Pons (tissue), 1 donor: Measurements from ENCODE around the gene RTP5.

ENCODE experiments used
- DNase-seq: peaks from one replicate; pipeline ENCODE4 v3.0.0-alpha.2; 2016; ENCODE audit warnings: low spot score

The RTP5 gene

GRCh38 chr2:241843321-241844065 lies 26.0 kb upstream of the RTP5 start:
- no peak for DNase-seq

GRCh38 chr2:241844066-241844728 lies 25.3 kb upstream of the RTP5 start:
- DNase-seq = no peak

DNA sequence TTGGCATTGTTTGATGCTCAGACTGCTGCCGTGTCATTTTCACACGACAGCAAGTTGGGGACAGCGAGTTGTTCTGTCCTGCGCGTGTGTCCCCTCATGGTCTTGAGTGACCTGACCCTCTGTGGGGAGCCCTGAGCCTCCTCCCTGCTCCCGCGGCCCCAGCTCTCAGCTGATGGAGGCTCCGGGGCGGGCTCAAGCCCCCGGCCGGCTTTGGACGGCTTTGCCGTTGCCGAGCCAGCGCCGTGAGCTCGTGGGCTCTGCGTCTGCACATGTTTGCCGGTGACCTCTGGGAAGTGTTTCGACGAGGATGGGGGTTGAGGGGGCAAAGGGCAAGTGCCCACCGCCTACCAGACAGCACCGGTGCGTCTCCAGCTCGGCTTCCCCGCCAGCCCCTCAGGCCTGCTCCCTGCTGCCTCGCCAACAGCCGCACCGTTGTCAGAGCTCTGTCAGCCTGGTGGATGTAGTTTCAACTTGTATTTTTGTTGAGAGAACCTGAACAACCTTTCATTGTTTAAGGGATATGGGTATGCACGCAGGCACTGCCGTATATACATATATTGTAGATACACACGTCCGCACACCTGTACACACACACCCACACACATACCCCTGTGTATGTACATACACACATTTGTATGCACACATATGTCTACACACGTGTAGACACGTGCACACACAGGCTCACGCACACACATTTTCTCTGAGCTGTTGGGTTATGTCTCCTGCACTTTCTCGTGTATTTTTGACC lies 24.5 kb upstream of the RTP5 start:
- no peak for DNase-seq

- DNase-seq = no peak
Measured at GRCh38 chr2:241846406-241846805, 23.1 kb upstream of the RTP5 start.

DNA sequence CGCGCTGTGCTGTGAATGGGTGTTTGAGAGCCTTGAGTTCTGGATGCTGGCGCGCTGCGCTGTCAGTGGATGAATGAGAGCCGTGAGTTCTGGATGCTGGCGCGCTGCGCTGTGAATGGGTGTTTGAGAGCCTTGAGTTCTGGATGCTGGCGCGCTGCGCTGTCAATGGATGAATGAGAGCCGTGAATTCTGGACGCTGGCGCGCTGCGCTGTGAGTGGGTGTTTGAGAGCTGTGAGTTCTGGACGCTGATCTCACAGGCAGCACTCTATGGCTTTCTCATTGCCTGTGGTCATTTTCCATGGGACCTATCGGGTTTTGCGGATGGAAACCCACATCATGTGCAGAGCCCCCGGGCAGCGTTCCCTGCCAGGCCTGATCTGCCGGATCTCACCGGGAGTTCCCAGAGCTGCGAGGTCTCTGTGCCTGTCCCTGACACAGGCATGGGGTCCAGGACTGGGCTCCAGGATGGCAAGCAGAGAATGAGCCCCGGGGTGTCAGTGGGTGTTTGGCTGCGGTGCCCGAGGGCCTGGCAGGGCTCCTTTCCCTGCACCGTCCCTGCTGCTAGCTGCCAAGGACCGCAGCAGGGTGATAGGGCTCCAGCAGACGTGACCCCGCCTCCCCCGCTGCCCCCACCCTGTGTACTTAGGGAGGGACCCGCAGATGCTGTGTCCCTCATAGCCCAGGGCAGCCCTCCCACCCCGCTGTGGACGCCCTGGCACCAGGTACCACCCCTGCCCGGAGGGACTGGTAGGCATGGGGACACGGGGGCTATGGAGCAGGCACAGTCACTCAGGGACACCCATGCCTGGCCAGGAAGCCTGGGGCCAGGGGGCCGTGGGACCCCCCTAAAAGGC lies 20.5 kb upstream of the RTP5 start:
- no peak for DNase-seq

DNA sequence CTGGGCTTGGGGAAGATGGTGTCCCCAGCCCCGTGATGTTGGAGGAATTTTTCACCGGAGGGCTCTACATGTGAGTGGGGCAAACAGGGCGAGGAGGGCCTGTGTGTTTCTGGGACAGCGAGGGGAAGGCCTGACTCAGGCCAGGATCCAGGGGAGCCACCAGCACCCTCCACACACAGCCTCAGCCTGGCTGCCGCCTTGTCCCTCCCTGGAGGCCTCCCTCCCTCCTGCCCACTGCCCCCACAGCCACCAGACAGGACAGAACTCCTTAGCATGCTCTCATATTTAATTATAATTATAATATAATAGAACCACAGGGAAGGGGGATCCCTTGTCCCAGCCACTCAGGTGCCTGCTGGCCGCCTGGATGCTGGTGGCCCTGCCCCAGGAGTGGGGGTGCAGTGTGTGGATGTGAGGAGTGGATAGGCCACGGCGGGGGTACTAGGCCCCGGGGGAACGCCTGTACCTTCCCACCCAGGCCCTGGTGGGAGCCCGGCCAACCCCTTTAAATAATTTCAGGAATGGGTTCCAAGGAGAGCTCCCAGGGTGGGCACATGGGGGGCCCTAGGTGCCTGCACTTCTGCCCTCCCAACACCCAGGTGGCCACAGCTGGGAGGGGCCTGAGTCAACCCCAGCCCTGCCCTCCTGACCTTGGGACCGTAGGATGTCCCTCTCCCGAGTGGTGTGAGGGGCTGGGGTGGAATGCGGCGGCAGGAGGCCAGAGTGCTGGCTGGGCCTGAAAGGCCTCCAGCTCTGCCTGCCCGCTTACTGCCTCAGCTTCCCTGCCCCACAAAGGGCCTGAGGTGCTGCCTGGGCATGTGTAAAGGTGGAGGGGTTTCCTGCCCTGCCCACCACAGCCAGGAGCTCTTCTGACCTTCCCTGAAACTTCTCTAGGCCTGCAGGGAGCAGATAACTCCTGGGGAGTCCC lies 19.6 kb upstream of the RTP5 start:
- no peak for DNase-seq

DNA sequence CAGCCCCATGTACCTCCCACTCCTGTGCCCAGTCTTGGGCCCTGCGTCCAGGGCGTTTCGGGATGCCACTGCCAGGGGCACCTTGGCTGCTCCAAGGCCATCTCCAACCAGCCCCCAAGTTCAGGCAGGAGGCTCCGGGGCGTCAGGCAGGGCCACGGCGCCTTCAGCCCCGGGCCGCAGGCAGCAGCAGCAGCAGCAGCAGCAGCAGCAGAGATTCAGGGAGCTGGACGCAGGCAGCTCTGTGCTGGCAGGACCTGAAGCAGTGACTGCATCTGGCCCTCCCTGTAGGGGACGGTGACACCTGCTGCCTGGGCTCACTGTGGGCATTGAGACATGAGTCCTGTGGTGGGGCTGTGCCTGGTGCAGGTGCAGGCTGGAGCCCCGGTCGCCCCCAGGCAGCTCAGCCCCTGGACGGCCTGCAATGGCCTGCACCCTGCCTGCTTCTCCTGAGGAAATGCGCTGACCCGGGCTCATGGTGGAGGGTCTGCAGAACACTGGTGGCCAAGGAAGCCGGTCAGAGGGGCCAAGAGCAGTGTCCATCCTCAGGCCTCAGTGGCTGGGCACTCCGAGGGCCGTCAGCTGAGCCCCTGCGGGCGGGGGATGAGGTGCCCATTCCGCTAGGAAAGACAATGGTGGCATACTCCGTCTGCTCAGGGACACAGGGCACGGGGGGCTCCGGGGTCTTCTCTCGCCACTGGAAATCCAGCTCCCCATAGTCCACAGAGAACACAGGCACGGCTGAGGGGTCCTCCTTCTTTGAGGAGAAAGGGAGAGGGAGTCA lies 18.8 kb upstream of the RTP5 start:
- DNase-seq = no peak

- no peak for DNase-seq
Measured at GRCh38 chr2:241851325-241852115, 18.0 kb upstream of the RTP5 start.

- no peak for DNase-seq
Measured at GRCh38 chr2:241852116-241852980, 17.2 kb upstream of the RTP5 start.

- DNase-seq = no peak
Measured at GRCh38 chr2:241852981-241853631, 16.4 kb upstream of the RTP5 start.

DNA sequence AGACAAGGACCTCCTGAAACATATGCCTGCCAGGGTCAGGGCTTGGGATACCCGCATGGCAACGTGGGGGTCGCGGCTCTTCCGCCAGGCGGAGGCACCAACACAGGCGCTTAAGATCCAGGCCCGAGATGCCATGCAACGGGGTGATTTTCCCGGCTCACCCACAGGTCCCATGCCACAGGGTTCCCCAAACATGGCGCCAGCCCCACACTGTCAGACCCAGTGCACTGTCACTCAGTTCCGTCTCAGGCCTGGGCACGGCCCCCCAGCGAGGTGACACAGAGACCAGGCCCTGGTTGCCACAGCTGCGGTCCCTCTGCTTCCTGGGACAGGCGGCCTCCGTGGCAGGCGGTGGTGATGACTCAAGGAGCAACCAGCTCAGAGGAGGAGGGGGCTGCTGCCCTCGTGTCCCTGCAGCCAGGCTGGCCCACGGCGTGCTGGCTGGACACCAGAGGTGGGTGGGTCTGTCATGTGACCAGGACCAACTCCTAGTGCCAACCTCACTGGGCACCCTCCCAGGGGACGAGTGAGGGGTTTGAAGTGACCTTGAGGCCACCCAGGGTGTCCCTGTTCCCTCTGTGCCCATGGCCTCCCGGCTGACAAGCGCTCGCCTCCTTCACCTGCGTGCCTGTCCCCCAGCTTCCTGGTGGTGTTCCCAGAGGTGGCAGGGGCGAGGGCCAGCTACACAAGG lies 15.7 kb upstream of the RTP5 start:
- no peak for DNase-seq

GRCh38 chr2:241854342-241855244 lies 14.9 kb upstream of the RTP5 start:
- DNase-seq = no peak

- DNase-seq = no peak
Measured at GRCh38 chr2:241855245-241855887, 14.2 kb upstream of the RTP5 start.

DNA sequence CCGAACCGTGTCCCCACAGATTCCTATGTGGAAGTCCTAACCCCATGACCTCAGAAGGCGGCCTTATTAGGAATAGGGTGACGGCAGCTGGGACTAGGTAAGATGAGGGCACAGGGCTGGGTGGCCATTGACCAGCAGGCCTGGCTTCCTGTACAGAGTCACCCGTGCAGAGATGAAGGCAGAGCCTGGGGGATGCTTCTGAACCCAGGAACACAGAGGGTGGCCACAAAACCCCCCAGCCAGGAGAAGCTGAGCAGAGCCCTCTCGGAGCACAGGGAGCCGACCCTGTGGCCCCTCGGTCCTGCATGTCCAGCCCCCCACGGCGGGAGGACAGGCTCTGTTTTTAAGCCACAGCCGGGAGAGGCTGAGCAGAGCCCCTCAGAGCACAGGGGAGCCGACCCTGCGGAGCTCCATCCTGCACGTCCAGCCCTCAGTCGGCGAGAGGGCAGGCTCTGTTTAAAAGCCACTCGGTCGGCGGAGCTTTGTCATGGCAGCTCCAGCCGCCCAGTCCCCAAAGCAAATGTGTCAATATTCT lies 13.6 kb upstream of the RTP5 start:
- DNase-seq = no peak

DNA sequence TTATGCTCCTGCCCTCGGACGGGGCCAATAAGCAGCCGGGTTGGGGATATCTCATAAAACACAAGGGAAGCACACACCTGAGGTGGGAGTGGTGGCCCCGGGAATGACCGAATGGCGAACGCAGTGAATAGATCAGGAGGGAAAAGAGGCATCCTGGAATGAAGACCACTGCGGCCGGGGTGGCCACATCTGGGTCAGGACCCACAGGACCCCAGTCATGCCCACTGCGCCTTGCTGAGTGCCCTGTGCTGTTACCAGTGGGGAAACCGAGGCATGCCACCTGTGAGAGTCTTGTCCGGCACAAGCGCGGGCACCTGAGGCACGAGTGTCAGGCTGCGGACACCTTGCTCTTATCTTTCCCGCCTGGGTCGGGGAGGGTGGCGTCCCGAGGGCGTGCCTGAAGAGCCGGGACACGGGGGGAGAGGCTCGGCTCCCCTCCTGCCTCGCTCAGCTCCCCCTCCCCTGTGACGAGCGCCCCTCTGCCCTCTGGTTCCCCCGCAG lies 12.4 kb upstream of the RTP5 start:
- no peak for DNase-seq
